K562 (cell line): ENCODE results near the gene INSR. TPM values are rescaled to one million over a fixed set of nuclear protein-coding genes. Genes with fewer than 3 reads are reported as not detected.
"Not testable (repeated sequence)": the region's sequence is repeated elsewhere in the genome, so short reads cannot be mapped to it uniquely, and the experiment has no call there.

ENCODE experiments used
- ATAC-seq: fragments of 200-7000 bp; cut with Tn5 transposase; 3 replicates; pipeline ENCODE4 v1.9.1; 2020; ENCODE audit warnings: moderate library complexity
- BruUV-seq: library from RNA; stranded (reverse); fragments of 400-500 nt; replicated peaks from 2 replicates; lab custom pipeline; 2021; lab: Mats Ljungman, UMichigan
- CTCF ChIA-PET: fragments of 300-600 bp; formaldehyde crosslinking; extraction: SDS; loops from one replicate; lab custom pipeline; 2021; ENCODE audit warnings: low intra/inter-chr PET ratio; lab: Yijun Ruan, JAX
- POLR2A ChIA-PET: fragments of 300-600, 350-650 bp; sonication (Branson Sonifier 250); formaldehyde crosslinking; extraction: SDS; loops from one replicate; lab custom pipeline; 2021; ENCODE audit warnings: antibody characterized with exemption, inconsistent platforms; lab: Yijun Ruan, JAX
- DNase-seq, 4 experiments: peaks; one replicate each; pipeline versions ENCODE4 v3.0.0 to v3.0.0-alpha.2; 2011 to 2018; ENCODE audit warnings: low spot score in 3 of 4, mixed read lengths in 3 of 4; ENCODE audit errors: extremely low read depth in 1 of 4
- FAIRE-seq: peaks from 2 replicates; lab custom pipeline; 2011; peaks lifted over from hg19 to GRCh38; lab: Jason Lieb, UNC
- H2AFZ ChIP-seq: 2 replicates; pipeline ENCODE4 v1.6.0; 2011; ENCODE audit warnings: low read depth, low read length, control low read depth, inconsistent platforms
- H3K27ac ChIP-seq: fragments of 200-600 bp; 3 replicates; pipeline ENCODE4 v1.8.0; 2011; ENCODE audit warnings: low read depth, mild to moderate bottlenecking, control low read depth, inconsistent platforms, low read length, moderate library complexity, mixed read lengths; ENCODE audit errors: extremely low read depth
- H3K27me3 ChIP-seq, 2 experiments: fragments of 300-600 bp in 1 of 2; 2 replicates in 1 of 2; 3 replicates in 1 of 2; pipeline versions ENCODE4 v1.6.0 to v1.8.0; 2011; ENCODE audit warnings: inconsistent platforms in 2 of 2, low read length in 2 of 2, mild to moderate bottlenecking in 1 of 2, mixed read lengths in 1 of 2, moderate library complexity in 1 of 2; ENCODE audit not compliant: control insufficient read depth in 2 of 2, insufficient read depth in 2 of 2
- H3K36me3 ChIP-seq: fragments of 300-600 bp; 3 replicates; pipeline ENCODE4 v1.8.0; 2011; ENCODE audit warnings: mild to moderate bottlenecking, low read length, inconsistent platforms; ENCODE audit not compliant: control insufficient read depth, insufficient read depth
- H3K4me1 ChIP-seq, 2 experiments: fragments of 200-600 bp in 1 of 2; replicated peaks in 1 of 2; 2 replicates in 1 of 2; 3 replicates in 1 of 2; pipeline versions ENCODE4 v1.5.1 to v1.8.0; 2011; ENCODE audit warnings: inconsistent platforms in 2 of 2, low read length in 2 of 2, mild to moderate bottlenecking in 1 of 2, mixed read lengths in 1 of 2, moderate library complexity in 1 of 2; ENCODE audit not compliant: control insufficient read depth in 2 of 2, insufficient read depth in 2 of 2
- H3K4me2 ChIP-seq: 2 replicates; pipeline ENCODE4 v1.6.1; 2011; ENCODE audit warnings: low read length, control low read depth, inconsistent platforms, mixed read lengths; ENCODE audit not compliant: insufficient read depth
- H3K4me3 ChIP-seq: fragments of 200-600 bp; sonication (generic), shearing (Covaris generic); 2 replicates; pipeline ENCODE4 v1.5.1; 2016; ENCODE audit warnings: control low read depth, inconsistent platforms
- H3K79me2 ChIP-seq: fragments of 200-600 bp; 3 replicates; pipeline ENCODE4 v1.8.0; 2011; ENCODE audit warnings: low read length, inconsistent platforms; ENCODE audit not compliant: control insufficient read depth, insufficient read depth
- H3K9ac ChIP-seq, 2 experiments: 2 replicates each; pipeline versions ENCODE4 v1.6.0 to v1.6.1; 2011; ENCODE audit warnings: low read depth in 2 of 2, low read length in 2 of 2, control low read depth in 1 of 2, inconsistent platforms in 1 of 2, mild to moderate bottlenecking in 1 of 2, mixed read lengths in 1 of 2; ENCODE audit not compliant: insufficient read depth in 1 of 2
- H3K9me1 ChIP-seq: one replicate; pipeline ENCODE4 v1.6.0; 2011; ENCODE audit warnings: inconsistent platforms, mild to moderate bottlenecking, low read length, moderate library complexity; ENCODE audit not compliant: control insufficient read depth, insufficient read depth
- H3K9me3 ChIP-seq: replicated peaks from 2 replicates; pipeline ENCODE4 v1.5.1; 2011; ENCODE audit warnings: low read depth, low read length, inconsistent platforms; ENCODE audit not compliant: control insufficient read depth, insufficient read depth
- H4K20me1 ChIP-seq: replicated peaks from 2 replicates; pipeline ENCODE4 v1.6.1; 2011; ENCODE audit warnings: low read length, inconsistent platforms, mixed read lengths; ENCODE audit not compliant: control insufficient read depth, insufficient read depth
- GTF3C2 ChIP-seq: IDR thresholded peaks from 3 replicates; pipeline ENCODE4 v1.6.1; 2011; ENCODE audit warnings: borderline replicate concordance, mild to moderate bottlenecking, moderate library complexity; ENCODE audit not compliant: insufficient read length; ENCODE audit errors: extremely low read depth
- RCOR1 ChIP-seq, 2 experiments: IDR thresholded peaks; 2 replicates each; pipeline ENCODE4 v1.6.1; 2012; ENCODE audit warnings: low read depth in 2 of 2, low read length in 2 of 2, borderline replicate concordance in 1 of 2, improper control_type of control experiment in 1 of 2
- SAFB2 ChIP-seq: fragments of 200-400 bp; formaldehyde crosslinking; IDR thresholded peaks from 2 replicates; pipeline ENCODE4 v1.6.1; 2018; ENCODE audit warnings: borderline replicate concordance, low read length, low read depth, moderate library complexity; ENCODE audit not compliant: severe bottlenecking
- SIRT6 ChIP-seq: IDR thresholded peaks from one replicate; pipeline ENCODE4 v1.6.1; 2012; ENCODE audit warnings: low read depth, mild to moderate bottlenecking, control low read depth, inconsistent platforms, low read length, moderate library complexity
- ZFP1 ChIP-seq: fragments of 450-650 bp; formaldehyde crosslinking; IDR thresholded peaks from 2 replicates; pipeline ENCODE4 v1.4.0; 2020; ENCODE audit warnings: mild to moderate bottlenecking, mixed read lengths
- ZNF174 ChIP-seq: fragments of 250-450 bp; sonication (Bioruptor Pico); IDR thresholded peaks from 2 replicates; pipeline ENCODE4 v1.4.0; 2020; ENCODE audit warnings: mild to moderate bottlenecking
- ZNF224 ChIP-seq: sonication (generic); formaldehyde crosslinking; IDR thresholded peaks from 2 replicates; pipeline ENCODE4 v1.8.0; 2022; ENCODE audit warnings: mild to moderate bottlenecking, missing genetic modification reagents
- WGBS: fragments of 100-300 bp; shearing (Covaris generic); methylation state at CpG from one replicate; pipeline ENCODE4 v1.1.6; 2016; ENCODE audit warnings: low coverage, mixed read lengths; ENCODE audit not compliant: insufficient coverage; ENCODE audit errors: missing lambda C conversion rate; 5-methylcytosine and 5-hydroxymethylcytosine counted together
- in situ Hi-C: fragments of 300-500 bp; cut with MboI; formaldehyde crosslinking; loops from 4 replicates; pipeline ENCODE4 v1.15.0; 2018; ENCODE audit warnings: inconsistent platforms, mixed read lengths
- intact Hi-C: fragments of 100-400 bp; cut with micrococcal nuclease; formaldehyde crosslinking; loops from 2 replicates; pipeline ENCODE4 v1.14.2; 2022
- polyA plus RNA-seq, 8 experiments: library from polyadenylated mRNA; depleted of rRNA in 4 of 8; stranded (reverse) in 5 of 8; unstranded in 3 of 8; fragments of >200 nt; fragmentation: Nextera tagmentation in 2 of 8; fragmentation: Illumina TruSeq in 1 of 8; extraction: Ambion mirVana in 2 of 8; extraction: Trizol in 1 of 8; gene quantifications; 2 replicates each; pipeline versions ENCODE4 v1.2.1 to v1.2.3, GENCODE V29; 2011 to 2014; ENCODE audit warnings: inconsistent platforms in 1 of 8, missing spikeins in 1 of 8
- total RNA-seq, 7 experiments: library from RNA; depleted of rRNA in 6 of 7; stranded (reverse); fragments of >200 nt in 6 of 7; fragmentation: Illumina TruSeq in 2 of 7; extraction: Trizol in 2 of 7; gene quantifications; 2 replicates each; pipeline versions ENCODE4 v1.2.1 to v1.2.3, GENCODE V29; 2011 to 2021; ENCODE audit warnings: low replicate concordance in 1 of 7

INSR gene
- total and polyA plus RNA-seq, 9 of the 15 experiments (the other 6 are each of a cell fraction or from before 2014, with no cell fraction given): 0.04 to 0.88 (median 0.41) TPM

DNA sequence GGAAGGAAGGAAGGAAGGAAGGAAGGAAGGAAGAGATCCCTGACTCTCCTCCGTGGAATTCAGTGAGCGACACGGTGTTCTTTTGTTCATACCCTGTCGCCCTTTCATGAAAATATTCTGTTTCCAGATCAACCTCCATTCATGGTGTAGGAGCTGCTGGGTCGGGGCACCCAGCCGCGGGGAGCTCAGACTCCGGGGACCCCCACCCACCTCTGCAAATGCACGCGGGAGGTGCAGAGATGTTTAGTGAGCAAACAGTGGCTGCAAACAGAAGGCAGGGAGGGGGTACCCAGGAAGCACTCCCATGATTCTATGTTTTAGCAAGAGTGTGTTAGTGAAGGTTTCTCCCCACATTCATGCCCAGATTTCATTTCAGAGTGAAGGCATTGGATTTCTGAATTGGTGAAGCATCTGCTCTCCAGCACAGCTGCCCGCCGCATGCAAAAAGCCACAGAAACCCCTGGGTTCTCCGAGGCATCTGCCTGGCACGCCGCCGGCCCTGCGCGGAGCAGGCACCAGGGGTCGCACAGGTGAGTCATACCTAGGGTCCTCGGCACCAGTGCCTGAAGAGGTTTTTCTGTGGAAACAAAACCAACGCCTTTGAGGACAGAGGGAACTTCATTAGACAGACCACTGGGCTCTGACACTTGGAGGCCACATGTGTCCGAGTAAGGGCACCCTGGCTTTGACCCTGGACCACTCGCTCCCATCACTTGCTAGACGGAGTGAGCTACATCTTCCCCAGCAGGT, 144.1 kb downstream of the INSR start:
- ChIA-PET CTCF (interaction anchor here (2.9 kb wide), 1 partner anchor 191 kb away, joined by 29 read pairs; no protein-coding TSS in a partner anchor), POLR2A (no interaction called here)
- intact Hi-C loops (loop anchor here (1.0 kb wide), 1 partner anchor 191 kb away; no protein-coding TSS in a partner anchor), in situ Hi-C loops (no loop called here)
- no peak for ATAC-seq
- no peak overlapping the region for H3K9ac ChIP-seq
- H3K4me1 ChIP-seq: no peaks in the 10 kb centered on the region
- no peak overlapping the region for H3K4me3 ChIP-seq
- WGBS: 11% methylated on average over 23 of the region's 24 CpGs
- H3K4me2 ChIP-seq: no peak overlapping the region
- DNase-seq: no peak
- H4K20me1 ChIP-seq: no peaks in the 10 kb centered on the region
- H3K9me1 ChIP-seq: no peaks in the 10 kb centered on the region
- H3K27me3 ChIP-seq: peaks cover 0 to 14% of the 10 kb centered on the region in 2 experiments; a peak in 1 of 5 replicates
- no peaks in the 10 kb centered on the region for H3K36me3 ChIP-seq
- no peak for FAIRE-seq
- H3K79me2 ChIP-seq: no peaks in the 10 kb centered on the region
- TF ChIP-seq GTF3C2 (no peak), SAFB2 (no peak), SIRT6 (no peak), ZFP1 (no peak), ZNF224 (CRISPR knock-in tag) (no peak), ZNF174 (CRISPR knock-in tag) (no peak), RCOR1 (IDR thresholded peaks at IDR 0.05; ENCODE audit: borderline replicate concordance in 1 of 2, low read depth in 2 of 2, low read length in 2 of 2) (no peak)
- H3K9me3 ChIP-seq: no peaks in the 10 kb centered on the region
- H3K27ac ChIP-seq: no peak overlapping the region
- BruUV-seq: no TSS peak
- no peak overlapping the region for H2AFZ ChIP-seq

DNA sequence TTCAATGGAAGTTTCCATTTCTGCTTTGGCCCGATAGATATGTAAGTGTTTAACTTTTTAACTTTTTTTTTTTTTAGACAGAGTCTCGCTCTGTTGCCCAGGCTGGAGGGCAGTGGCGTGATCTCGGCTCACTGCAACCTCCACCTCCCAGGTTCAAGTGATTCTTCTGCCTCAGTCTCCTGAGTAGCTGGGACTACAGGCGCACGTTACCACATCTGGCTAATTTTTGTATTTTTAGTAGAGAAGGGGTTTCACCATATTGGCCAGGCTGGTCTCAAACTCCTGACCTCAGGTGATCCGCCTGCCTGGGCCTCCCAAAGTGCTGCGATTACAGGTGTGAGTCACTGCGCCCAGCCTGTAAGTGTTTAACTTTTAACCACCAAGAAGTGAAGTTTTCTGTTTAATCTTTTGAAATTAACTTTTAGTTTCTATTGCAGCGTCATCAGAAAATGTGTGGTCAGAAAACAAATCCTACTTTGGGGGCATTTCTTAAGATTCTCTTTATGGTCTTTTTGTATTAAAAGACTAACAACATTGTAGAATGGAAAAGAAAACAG, 147.0 kb downstream of the INSR start:
- H3K4me1 ChIP-seq, H3K9ac ChIP-seq, intact Hi-C loops, H3K4me3 ChIP-seq, H3K4me2 ChIP-seq, H3K9me3 ChIP-seq, in situ Hi-C loops, H4K20me1 ChIP-seq, H2AFZ ChIP-seq, H3K36me3 ChIP-seq, ATAC-seq, H3K27ac ChIP-seq, FAIRE-seq, H3K9me1 ChIP-seq, H3K79me2 ChIP-seq, DNase-seq, BruUV-seq: not testable (repeated sequence)
- ChIA-PET POLR2A (interaction anchor here (0.8 kb wide), 1 partner anchor 65 kb away, joined by 4 read pairs; no protein-coding TSS in a partner anchor), CTCF (interaction anchor here (1.4 kb wide), 1 partner anchor 194 kb away, joined by 4 read pairs; no protein-coding TSS in a partner anchor)
- 2% methylated on average over 10 of the region's 10 CpGs for WGBS
- peaks cover 0 to 15% of the 10 kb centered on the region in 2 experiments; a peak in 2 of 5 replicates for H3K27me3 ChIP-seq
